ENCODE data around the gene SMIM3. TPM values are rescaled to one million over a fixed set of nuclear protein-coding genes. Genes with fewer than 3 reads are reported as not detected.
"Not testable (repeated sequence)": the region's sequence is repeated elsewhere in the genome, so short reads cannot be mapped to it uniquely, and the experiment has no call there.

The SMIM3 gene
- total and polyA plus RNA-seq, 2 of the 8 experiments (the other 6 are each of a cell fraction or from before 2014, with no cell fraction given) = 10.4 to 15.7 TPM

DNA sequence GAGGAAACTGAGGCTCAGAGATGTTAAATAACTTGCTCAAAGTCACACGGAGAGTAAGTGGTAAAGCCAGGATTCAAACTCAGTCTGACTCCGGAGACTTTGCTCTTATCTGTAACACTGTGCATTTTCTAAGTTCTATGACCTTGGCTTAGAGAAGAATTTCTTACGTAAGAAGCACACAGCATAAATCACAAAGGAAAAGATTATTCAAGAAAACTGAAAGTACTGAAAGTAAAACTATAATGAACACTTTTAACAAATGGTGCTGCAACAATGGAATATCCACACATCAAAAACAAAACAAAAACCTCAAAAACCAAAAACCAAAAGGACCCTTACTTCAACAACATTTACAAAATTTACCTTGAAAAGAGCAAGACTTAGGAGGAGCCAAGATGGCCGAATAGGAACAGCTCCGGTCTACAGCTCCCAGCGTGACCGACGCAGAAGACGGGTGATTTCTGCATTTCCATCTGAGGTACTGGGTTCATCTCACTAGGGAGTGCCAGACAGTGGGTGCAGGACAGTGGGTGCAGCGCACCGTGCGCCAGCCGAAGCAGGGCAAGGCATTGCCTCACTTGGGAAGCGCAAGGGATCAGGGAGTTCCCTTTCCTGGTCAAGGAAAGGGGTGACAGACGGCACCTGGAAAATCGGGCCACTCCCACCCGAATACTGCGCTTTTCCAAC is 36.0 kb upstream of the SMIM3 start:
- FAIRE-seq = not testable (repeated sequence)

DNA sequence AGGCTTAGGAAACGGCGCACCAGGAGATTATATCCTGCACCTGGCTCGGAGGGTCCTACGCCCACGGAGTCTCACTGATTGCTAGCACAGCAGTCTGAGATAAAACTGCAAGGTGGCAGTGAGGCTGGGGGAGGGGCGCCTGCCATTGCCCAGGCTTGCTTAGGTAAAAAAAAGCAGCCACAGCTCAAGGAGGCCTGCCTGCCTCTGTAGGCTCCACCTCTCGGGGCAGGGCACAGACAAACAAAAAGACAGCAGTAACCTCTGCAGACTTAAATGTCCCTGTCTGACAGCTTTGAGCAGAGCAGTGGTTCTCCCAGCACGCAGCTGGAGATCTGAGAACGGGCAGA is 35.4 kb upstream of the SMIM3 start:
- H2BK20ac ChIP-seq (ENCODE audit: low read length); H4K8ac ChIP-seq (ENCODE audit: extremely low read depth, insufficient read depth, low read length); H3K36me3 ChIP-seq (ENCODE audit: control insufficient read depth in 2 of 4, insufficient read depth in 4 of 4, low read length in 3 of 4); H3K27me3 ChIP-seq (replicated peaks in 1 of 4; ENCODE audit: control insufficient read depth in 3 of 4, extremely low read depth in 1 of 4, insufficient read depth in 3 of 4, low read length in 3 of 4); H3K79me1 ChIP-seq (ENCODE audit: low read depth, low read length); H2AFZ ChIP-seq (ENCODE audit: low read length); H3K9ac ChIP-seq (replicated peaks in 1 of 4; ENCODE audit: extremely low read depth in 1 of 4, low read depth in 3 of 4, low read length in 3 of 4); POLR2A ChIA-PET (ENCODE audit: partially characterized antibody); H2BK12ac ChIP-seq (ENCODE audit: low read depth, low read length); H3K4me3 ChIP-seq (ENCODE audit: extremely low read depth in 1 of 4, insufficient read depth in 2 of 4, low read depth in 3 of 4, low read length in 4 of 4); H3K23ac ChIP-seq (ENCODE audit: insufficient read length); H2BK15ac ChIP-seq (ENCODE audit: low read length); H2BK5ac ChIP-seq (ENCODE audit: low read depth, low read length); H3K4ac ChIP-seq (replicated peaks; ENCODE audit: insufficient read length, low read depth, low read length); H3K79me2 ChIP-seq (ENCODE audit: control insufficient read depth in 1 of 2, insufficient read depth in 2 of 2, low read length in 2 of 2); H3K56ac ChIP-seq (replicated peaks; ENCODE audit: insufficient read length, low read depth, low read length); DNase-seq (ENCODE audit: low read depth in 1 of 2, low spot score in 2 of 2); H3K18ac ChIP-seq (ENCODE audit: extremely low read depth, low read length); H3K4me2 ChIP-seq (ENCODE audit: insufficient read depth in 1 of 2, low read depth in 2 of 2, low read length in 2 of 2); FAIRE-seq; H4K20me1 ChIP-seq (replicated peaks in 1 of 2; ENCODE audit: control insufficient read depth in 1 of 2, insufficient read depth in 2 of 2, low read length in 2 of 2); H3K4me1 ChIP-seq (replicated peaks in 1 of 4; ENCODE audit: control insufficient read depth in 3 of 4, insufficient read depth in 4 of 4, low read length in 3 of 4); H2BK120ac ChIP-seq (replicated peaks; ENCODE audit: low read depth, low read length); H3K23me2 ChIP-seq (ENCODE audit: low read depth, low read length); H3K14ac ChIP-seq (ENCODE audit: insufficient read length); H3K27ac ChIP-seq (ENCODE audit: low read depth, low read length); H4K91ac ChIP-seq (replicated peaks; ENCODE audit: insufficient read length, low read length); H4K5ac ChIP-seq (ENCODE audit: insufficient read length, low read depth, low read length); H2AK5ac ChIP-seq (ENCODE audit: low read depth, low read length): not testable (repeated sequence)
- H3K9me3 ChIP-seq (ENCODE audit: insufficient read depth in 2 of 2, low read depth in 1 of 2, low read length in 1 of 2) = peaks cover 0 to 10% of the 10 kb centered on the region in 2 experiments; a peak in 1 of 4 replicates
- CTCF ChIA-PET (ENCODE audit: partially characterized antibody) = interaction anchor here (1.0 kb wide), 1 partner anchor 8 kb away, joined by 4 read pairs; no protein-coding TSS in a partner anchor
- WGBS, 2 experiments (ENCODE audit: extremely low coverage in 1 of 2, insufficient coverage in 1 of 2, insufficient read length in 1 of 2, insufficient replicate concordance in 2 of 2, low coverage in 1 of 2, low lambda C conversion rate in 2 of 2, missing lambda C conversion rate in 1 of 2) = 98% methylated on average over 9 of the region's 9 CpGs; no CpG with 5 or more reads in 1 of the 2 experiments

More for the DNA sequence above, 36.0 kb upstream of the SMIM3 start:
- Histone ChIP-seq H3K79me2 (ENCODE audit: control insufficient read depth in 1 of 2, insufficient read depth in 2 of 2, low read length in 2 of 2) (peaks cover 0 to 12% of the 10 kb centered on the region in 2 experiments; a peak in 2 of 4 replicates), H3K9me3 (ENCODE audit: insufficient read depth in 2 of 2, low read depth in 1 of 2, low read length in 1 of 2) (peaks cover 0 to 10% of the 10 kb centered on the region in 2 experiments; a peak in 1 of 4 replicates)
- H2BK15ac ChIP-seq (ENCODE audit: low read length); H3K27me3 ChIP-seq (replicated peaks in 1 of 4; ENCODE audit: control insufficient read depth in 3 of 4, extremely low read depth in 1 of 4, insufficient read depth in 3 of 4, low read length in 3 of 4); H4K5ac ChIP-seq (ENCODE audit: insufficient read length, low read depth, low read length); CTCF ChIA-PET (ENCODE audit: partially characterized antibody); H3K4me1 ChIP-seq (replicated peaks in 1 of 4; ENCODE audit: control insufficient read depth in 3 of 4, insufficient read depth in 4 of 4, low read length in 3 of 4); H3K9ac ChIP-seq (replicated peaks in 1 of 4; ENCODE audit: extremely low read depth in 1 of 4, low read depth in 3 of 4, low read length in 3 of 4); DNase-seq (ENCODE audit: low read depth in 1 of 2, low spot score in 2 of 2); H3K14ac ChIP-seq (ENCODE audit: insufficient read length); H2AK5ac ChIP-seq (ENCODE audit: low read depth, low read length); H3K79me1 ChIP-seq (ENCODE audit: low read depth, low read length); POLR2A ChIA-PET (ENCODE audit: partially characterized antibody); H4K20me1 ChIP-seq (replicated peaks in 1 of 2; ENCODE audit: control insufficient read depth in 1 of 2, insufficient read depth in 2 of 2, low read length in 2 of 2); H4K91ac ChIP-seq (replicated peaks; ENCODE audit: insufficient read length, low read length); H3K4ac ChIP-seq (replicated peaks; ENCODE audit: insufficient read length, low read depth, low read length); H3K36me3 ChIP-seq (ENCODE audit: control insufficient read depth in 2 of 4, insufficient read depth in 4 of 4, low read length in 3 of 4); H3K23ac ChIP-seq (ENCODE audit: insufficient read length); H2BK5ac ChIP-seq (ENCODE audit: low read depth, low read length); H3K56ac ChIP-seq (replicated peaks; ENCODE audit: insufficient read length, low read depth, low read length); H2BK20ac ChIP-seq (ENCODE audit: low read length); H3K27ac ChIP-seq (ENCODE audit: low read depth, low read length); H4K8ac ChIP-seq (ENCODE audit: extremely low read depth, insufficient read depth, low read length); H2BK12ac ChIP-seq (ENCODE audit: low read depth, low read length); H3K4me2 ChIP-seq (ENCODE audit: insufficient read depth in 1 of 2, low read depth in 2 of 2, low read length in 2 of 2); H3K18ac ChIP-seq (ENCODE audit: extremely low read depth, low read length); H2AFZ ChIP-seq (ENCODE audit: low read length); H3K4me3 ChIP-seq (ENCODE audit: extremely low read depth in 1 of 4, insufficient read depth in 2 of 4, low read depth in 3 of 4, low read length in 4 of 4); H3K23me2 ChIP-seq (ENCODE audit: low read depth, low read length); H2BK120ac ChIP-seq (replicated peaks; ENCODE audit: low read depth, low read length): not testable (repeated sequence)
- WGBS, 2 experiments (ENCODE audit: extremely low coverage in 1 of 2, insufficient coverage in 1 of 2, insufficient read length in 1 of 2, insufficient replicate concordance in 2 of 2, low coverage in 1 of 2, low lambda C conversion rate in 2 of 2, missing lambda C conversion rate in 1 of 2) = 81% methylated on average over 18 of the region's 18 CpGs; no CpG with 5 or more reads in 1 of the 2 experiments
